ENCODE measurements around the gene DPM3.

- TF ChIP-seq CTCF (IDR thresholded peaks at IDR 0.05; ENCODE audit: low read length) (no peak), EZH2 (optimal IDR thresholded peaks at IDR 0.05; ENCODE audit: low read depth, low read length) (no peak)
Observed at GRCh38 chr1:155121249-155121648, 19.1 kb downstream of the DPM3 start.
